Sciatic nerve (tissue), 2 donors: ENCODE results near the gene CDH20. TPM values are rescaled to one million over a fixed set of nuclear protein-coding genes. Genes with fewer than 3 reads are reported as not detected.
A peak's percentile ranks its signal among the peaks of the same experiment; 100 is the strongest.

Source experiments
- ATAC-seq: fragments of 200-7000 bp; cut with Tn5 transposase; one replicate; pipeline ENCODE4 v1.9.1; 2020; ENCODE audit warnings: mild to moderate bottlenecking, moderate library complexity
- DNase-seq: peaks from one replicate; pipeline ENCODE4 v3.0.0-alpha.2; 2020; ENCODE audit warnings: low spot score
- intact Hi-C: fragments of 100-400 bp; cut with DNase I; formaldehyde crosslinking; loops from one replicate; pipeline ENCODE4 v1.14.2; 2022
- total RNA-seq: library from RNA; stranded (reverse); fragmentation: NEBNext Ultra II Directional; extraction: Animal tissue kit (Norgen Biotek cat#: 25700); gene quantifications from one replicate; pipeline ENCODE4 v1.2.1, GENCODE V29; 2021
- donor health status: DM: no; HTN: no; CAD: no.
- donor health status: DM: no; HTN: no; CAD: no.

Gene CDH20
- total RNA-seq, 1 donor from 2014 or later, result 2.4 TPM

- no peak for ATAC-seq
- intact Hi-C loops, result no loop called here
- no peak for DNase-seq
These were observed 141.7 kb downstream of the CDH20 start for GRCh38 chr18:61474918-61475317.

GRCh38 chr18:61475931-61476330 lies 142.7 kb downstream of the CDH20 start:
- intact Hi-C loops, result no loop called here
- no peak for DNase-seq
- ATAC-seq, result no peak

GRCh38 chr18:61489334-61489733 lies 156.1 kb downstream of the CDH20 start:
- ATAC-seq (no peak), DNase-seq (no peak)
- intact Hi-C loops, result no loop called here

- no peak for ATAC-seq
- no peak for DNase-seq
- intact Hi-C loops, result no loop called here
These were observed 163.1 kb downstream of the CDH20 start for GRCh38 chr18:61496374-61496773.

- intact Hi-C loops, result no loop called here
- no peak for ATAC-seq
- DNase-seq, result no peak
These were observed 164.2 kb downstream of the CDH20 start for GRCh38 chr18:61497422-61497821.

GRCh38 chr18:61502472-61502871 lies 169.2 kb downstream of the CDH20 start:
- peak; percentile 55 for ATAC-seq
- intact Hi-C loops, result no loop called here
- no peak for DNase-seq

GRCh38 chr18:61503688-61504087 lies 170.5 kb downstream of the CDH20 start:
- intact Hi-C loops, result no loop called here
- ATAC-seq (no peak), DNase-seq (no peak)

GRCh38 chr18:61528961-61529360 lies 195.7 kb downstream of the CDH20 start:
- ATAC-seq (no peak), DNase-seq (no peak)
- intact Hi-C loops, result no loop called here

GRCh38 chr18:61530681-61531080 lies 197.5 kb downstream of the CDH20 start:
- intact Hi-C loops, result no loop called here
- ATAC-seq (no peak), DNase-seq (no peak)

GRCh38 chr18:61531182-61531581 lies 198.0 kb downstream of the CDH20 start:
- ATAC-seq (no peak), DNase-seq (no peak)
- intact Hi-C loops, result no loop called here

- intact Hi-C loops, result no loop called here
- DNase-seq, result no peak
- no peak for ATAC-seq
These were observed 198.7 kb downstream of the CDH20 start for GRCh38 chr18:61531891-61532290.

GRCh38 chr18:61535401-61535800 lies 202.2 kb downstream of the CDH20 start:
- intact Hi-C loops, result no loop called here
- DNase-seq, result no peak
- ATAC-seq, result no peak

- intact Hi-C loops, result no loop called here
- DNase-seq (no peak), ATAC-seq (no peak)
These were observed 208.4 kb downstream of the CDH20 start for GRCh38 chr18:61541673-61542072.

GRCh38 chr18:61542596-61542995 lies 209.4 kb downstream of the CDH20 start:
- intact Hi-C loops, result no loop called here
- ATAC-seq (no peak), DNase-seq (no peak)

GRCh38 chr18:61543518-61543917 lies 210.3 kb downstream of the CDH20 start:
- ATAC-seq (no peak), DNase-seq (no peak)
- intact Hi-C loops, result no loop called here

- ATAC-seq, result peak; percentile 17
- intact Hi-C loops, result no loop called here
These were observed 210.9 kb downstream of the CDH20 start for GRCh38 chr18:61544178-61544577.

GRCh38 chr18:61545281-61546245 lies 212.3 kb downstream of the CDH20 start:
- ATAC-seq, result no peak
- intact Hi-C loops, result no loop called here
- DNase-seq, result no peak

More at GRCh38 chr18:61544178-61544577, 210.9 kb downstream of the CDH20 start:
- DNase-seq, result no peak

GRCh38 chr18:61546590-61546989 lies 213.4 kb downstream of the CDH20 start:
- no peak for DNase-seq
- peak; percentile 33 for ATAC-seq

GRCh38 chr18:61549416-61549815 lies 216.2 kb downstream of the CDH20 start:
- no peak for DNase-seq
- intact Hi-C loops, result no loop called here
- no peak for ATAC-seq

More at GRCh38 chr18:61546590-61546989, 213.4 kb downstream of the CDH20 start:
- intact Hi-C loops, result no loop called here

- DNase-seq (no peak), ATAC-seq (no peak)
- intact Hi-C loops, result no loop called here
These were observed 216.7 kb downstream of the CDH20 start for GRCh38 chr18:61549889-61550288.

GRCh38 chr18:61551586-61551985 lies 218.4 kb downstream of the CDH20 start:
- ATAC-seq (peak; percentile 79), DNase-seq (no peak)
- intact Hi-C loops, result no loop called here
